GM10248 (cell line): ENCODE results near the gene MARCHF11.
A peak's percentile ranks its signal among the peaks of the same experiment; 100 is the strongest.

ENCODE experiments used
- CTCF ChIA-PET: fragments of 300-600 bp; sonication (Branson Sonifier 250); formaldehyde crosslinking; extraction: SDS; loops from one replicate; lab custom pipeline; 2021; ENCODE audit warnings: antibody characterized with exemption; lab: Yijun Ruan, JAX
- POLR2A ChIA-PET: fragments of 350-650 bp; sonication (Branson Sonifier 250); formaldehyde crosslinking; extraction: SDS; loops from one replicate; lab custom pipeline; 2020; ENCODE audit warnings: antibody characterized with exemption; lab: Yijun Ruan, JAX
- DNase-seq: peaks from one replicate; pipeline ENCODE4 v3.0.0; 2012; ENCODE audit errors: extremely low spot score
- TF ChIP-seq, protein P1 (sequence below): IDR thresholded peaks from 2 replicates; pipeline ENCODE4 v1.5.1; 2012; ENCODE audit warnings: mild to moderate bottlenecking, low read depth; ENCODE audit errors: extremely low read depth, missing control alignments, control extremely low read depth

MARCHF11 gene

DNA sequence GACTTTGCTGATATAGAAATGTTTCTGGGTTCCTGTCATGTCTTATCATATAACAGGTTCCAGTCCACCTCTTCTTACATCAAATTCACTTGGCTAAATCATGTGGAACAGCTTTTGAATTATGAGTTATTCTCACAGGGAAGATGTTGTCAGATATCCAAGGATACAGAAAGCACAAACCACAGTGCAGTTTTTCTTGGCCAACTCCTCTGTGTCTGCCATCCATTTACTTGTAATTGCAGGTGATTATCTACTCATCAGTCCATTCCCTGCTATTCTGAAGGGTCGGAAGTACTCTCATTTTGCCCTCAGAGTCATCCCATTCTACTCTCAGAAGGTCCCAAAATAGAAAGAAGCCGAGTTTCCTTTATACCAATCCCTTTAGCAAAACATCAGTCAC is 10.0 kb downstream of the MARCHF11 start:
- POLR2A ChIA-PET = no interaction called here
- no peak for DNase-seq
- TF ChIP-seq, protein P1, sequence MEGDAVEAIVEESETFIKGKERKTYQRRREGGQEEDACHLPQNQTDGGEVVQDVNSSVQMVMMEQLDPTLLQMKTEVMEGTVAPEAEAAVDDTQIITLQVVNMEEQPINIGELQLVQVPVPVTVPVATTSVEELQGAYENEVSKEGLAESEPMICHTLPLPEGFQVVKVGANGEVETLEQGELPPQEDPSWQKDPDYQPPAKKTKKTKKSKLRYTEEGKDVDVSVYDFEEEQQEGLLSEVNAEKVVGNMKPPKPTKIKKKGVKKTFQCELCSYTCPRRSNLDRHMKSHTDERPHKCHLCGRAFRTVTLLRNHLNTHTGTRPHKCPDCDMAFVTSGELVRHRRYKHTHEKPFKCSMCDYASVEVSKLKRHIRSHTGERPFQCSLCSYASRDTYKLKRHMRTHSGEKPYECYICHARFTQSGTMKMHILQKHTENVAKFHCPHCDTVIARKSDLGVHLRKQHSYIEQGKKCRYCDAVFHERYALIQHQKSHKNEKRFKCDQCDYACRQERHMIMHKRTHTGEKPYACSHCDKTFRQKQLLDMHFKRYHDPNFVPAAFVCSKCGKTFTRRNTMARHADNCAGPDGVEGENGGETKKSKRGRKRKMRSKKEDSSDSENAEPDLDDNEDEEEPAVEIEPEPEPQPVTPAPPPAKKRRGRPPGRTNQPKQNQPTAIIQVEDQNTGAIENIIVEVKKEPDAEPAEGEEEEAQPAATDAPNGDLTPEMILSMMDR = no peak
- CTCF ChIA-PET = interaction anchor here (0.9 kb wide), 1 partner anchor 9 kb away, joined by 5 read pairs; no protein-coding TSS in a partner anchor

DNA sequence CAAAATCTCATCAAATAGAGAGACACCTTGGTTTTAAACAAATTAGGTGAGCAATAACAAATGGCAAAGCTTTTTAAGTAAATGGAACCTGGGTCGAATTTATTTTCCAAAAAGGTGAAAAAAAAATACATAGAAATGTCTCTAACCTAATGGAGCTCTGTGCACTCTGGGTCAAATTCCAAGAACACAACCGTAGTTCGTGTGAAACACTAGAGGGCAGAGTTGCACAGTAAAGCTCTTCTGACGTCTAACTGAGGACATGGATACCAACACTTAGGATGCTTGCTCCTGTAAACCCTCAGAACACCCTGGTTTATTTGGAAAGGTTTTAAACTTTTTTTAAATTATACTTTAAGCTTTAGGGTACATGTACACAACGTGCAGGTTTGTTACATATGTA is 18.9 kb downstream of the MARCHF11 start:
- TF ChIP-seq, protein P1 = peak; percentile 74
- ChIA-PET POLR2A (no interaction called here), CTCF (interaction anchor here (0.6 to 6.7 kb wide), 29 partner anchors 9 to 1029 kb away, joined by 3 to 91 read pairs (median 4); no protein-coding TSS in a partner anchor)
- DNase-seq = peak; percentile 26

DNA sequence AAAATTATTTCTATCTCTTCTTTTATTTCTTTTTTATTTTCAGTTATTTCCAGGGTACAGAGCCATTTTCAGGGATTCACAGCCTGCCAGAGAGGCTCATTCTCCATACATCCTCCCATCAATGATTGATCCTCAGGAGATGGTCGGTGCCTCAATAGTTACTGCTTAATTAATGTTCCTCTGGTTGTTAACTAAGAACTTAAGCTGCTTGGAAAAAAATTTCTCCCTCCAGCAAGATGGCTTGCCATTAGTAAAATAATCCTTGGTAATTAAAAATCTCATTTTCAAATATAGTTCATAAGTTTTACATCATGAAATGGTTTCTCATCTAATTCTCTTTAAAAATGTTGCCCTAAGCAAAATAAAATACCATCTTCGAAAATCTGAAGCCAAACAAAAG is 20.0 kb downstream of the MARCHF11 start:
- ChIA-PET CTCF (interaction anchor here (1.1 to 6.7 kb wide), 7 partner anchors 9 to 1030 kb away, joined by 3 to 91 read pairs (median 6); no protein-coding TSS in a partner anchor), POLR2A (no interaction called here)
- TF ChIP-seq, protein P1 = no peak
- no peak for DNase-seq

DNA sequence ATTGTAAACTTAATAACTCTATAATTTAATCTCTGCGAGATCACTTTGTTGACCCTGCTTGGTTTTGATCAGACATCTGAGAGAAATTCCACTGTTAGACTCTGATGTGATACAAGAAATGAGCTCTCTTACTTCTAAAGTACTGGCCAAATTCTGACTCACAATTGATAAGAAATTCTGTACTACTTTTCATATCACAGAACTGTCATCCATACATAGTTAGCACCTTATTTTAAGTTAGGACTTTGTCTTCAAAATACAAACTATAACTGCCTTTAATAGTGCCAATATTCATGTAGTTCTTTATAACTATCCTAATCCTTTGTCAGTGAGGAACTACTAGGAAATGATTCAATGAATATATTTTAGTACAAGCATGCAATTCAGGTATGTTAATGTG is 23.4 kb downstream of the MARCHF11 start:
- DNase-seq = no peak
- TF ChIP-seq, protein P1 = no peak
- ChIA-PET POLR2A (no interaction called here), CTCF (interaction anchor here (1.3 kb wide), 1 partner anchor 21 kb away, joined by 3 read pairs; no protein-coding TSS in a partner anchor)

DNA sequence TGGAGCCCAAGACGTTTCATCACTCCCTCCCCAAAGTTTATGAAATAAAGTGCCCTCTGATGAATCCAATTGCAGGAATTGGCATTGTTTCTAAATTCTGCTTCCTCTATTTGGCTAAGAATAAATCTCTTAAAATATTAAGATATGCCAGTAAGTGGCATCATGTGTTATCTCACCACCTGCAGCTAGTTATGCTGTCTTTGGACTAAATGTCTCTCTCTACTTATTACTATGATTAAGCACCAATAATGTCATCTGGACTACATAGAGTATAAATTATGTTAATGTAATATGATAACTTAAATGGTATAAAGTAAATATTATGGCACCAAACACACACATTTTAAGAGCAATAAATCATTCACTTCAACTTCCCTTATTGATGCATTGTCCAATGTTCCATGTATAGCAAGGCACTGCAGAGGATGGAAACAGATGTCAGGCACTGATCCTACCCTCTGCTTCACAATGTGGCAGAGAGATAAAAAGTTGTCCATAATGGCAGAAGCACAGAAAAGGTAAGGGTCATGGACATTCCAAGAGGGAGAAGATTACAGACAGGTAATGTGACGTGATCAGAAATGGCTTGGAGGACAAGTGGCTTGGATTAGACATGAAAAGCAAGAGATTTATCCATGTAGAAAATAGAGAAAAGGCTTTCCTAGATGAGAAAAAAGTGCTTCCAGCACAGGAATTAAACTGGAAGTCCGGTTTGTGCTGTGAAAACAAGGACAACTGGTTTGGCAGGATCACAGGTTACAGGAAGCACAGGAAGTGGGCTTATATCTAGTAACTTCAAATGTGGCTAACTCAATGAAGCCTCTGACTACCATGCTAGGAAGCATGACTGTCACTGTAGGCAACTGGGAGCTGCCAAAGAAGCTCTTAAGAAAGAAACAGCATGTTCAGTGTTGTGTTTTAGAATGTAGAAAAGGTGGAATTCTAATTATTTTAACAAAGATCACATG is 26.7 kb downstream of the MARCHF11 start:
- DNase-seq = no peak
- POLR2A ChIA-PET = no interaction called here
- TF ChIP-seq, protein P1 = no peak
- CTCF ChIA-PET = no interaction called here

DNA sequence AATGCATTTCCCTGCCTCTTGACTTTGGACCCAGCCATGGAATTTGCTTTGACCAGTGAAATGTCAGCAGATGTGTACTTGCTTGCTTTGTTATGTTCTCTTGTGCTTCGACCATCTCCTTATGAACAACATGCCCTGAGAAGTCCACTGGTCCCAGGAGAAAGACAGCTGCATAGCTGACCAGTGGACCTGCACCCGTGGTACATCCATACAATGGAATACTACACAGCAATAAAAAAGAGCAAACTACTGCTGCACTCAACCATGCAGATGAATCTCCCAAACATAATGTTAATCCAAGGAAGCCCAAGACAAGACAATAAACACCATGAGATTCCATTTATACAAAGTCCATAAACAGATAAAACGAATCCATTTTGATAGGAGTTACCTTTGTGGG is 30.0 kb downstream of the MARCHF11 start:
- TF ChIP-seq, protein P1 = no peak
- CTCF ChIA-PET = interaction anchor here (1.5 to 2.7 kb wide), 2 partner anchors 11 to 55 kb away, joined by 3 to 24 read pairs; no protein-coding TSS in a partner anchor
- POLR2A ChIA-PET = no interaction called here
- no peak for DNase-seq
